Hematopoietic multipotent progenitor cell treated with erythropoietin and hydrocortisone succinate and interleukin-3 and kit ligand, for 6 days (in vitro differentiated cells): ENCODE results near the gene C6orf132.
A peak's percentile ranks its signal among the peaks of the same experiment; 100 is the strongest.

Experiments used
- DNase-seq: peaks from one replicate; pipeline ENCODE4 v3.0.0-alpha.2; 2015

C6orf132 gene

DNA sequence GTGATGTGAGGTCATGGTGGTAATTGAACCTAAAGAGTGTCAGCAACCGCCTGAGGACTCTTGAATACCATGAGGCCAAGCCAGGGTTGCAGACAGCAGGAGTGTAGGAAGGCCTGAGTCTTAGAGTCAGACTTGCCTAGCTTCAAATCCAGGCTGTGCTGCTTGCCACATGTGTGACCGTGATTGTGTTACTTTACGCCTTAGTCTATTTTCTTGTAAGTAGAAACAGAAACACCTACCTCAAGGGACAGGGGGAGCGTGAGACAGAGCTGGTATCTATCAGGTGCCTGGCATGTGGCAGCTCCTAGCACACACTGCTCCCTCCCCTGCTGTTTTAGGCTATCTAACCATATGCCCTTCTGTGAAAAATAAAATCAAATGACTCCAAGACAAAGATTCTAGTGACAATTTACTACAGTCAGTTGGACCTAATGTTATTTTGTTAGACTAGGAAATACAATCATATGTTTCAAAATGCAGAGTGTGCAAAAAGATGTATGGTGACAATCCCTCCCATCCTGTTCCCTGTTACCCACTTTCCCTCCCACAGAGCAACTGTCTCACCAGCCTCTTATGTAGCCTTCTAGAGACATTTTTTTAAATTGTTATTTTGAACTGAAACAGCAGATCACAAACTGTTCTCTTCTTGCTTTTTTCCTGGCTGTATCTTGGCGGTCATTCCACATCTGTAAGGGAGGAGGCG lies 70.4 kb downstream of the C6orf132 start:
- DNase-seq = no peak

- DNase-seq = no peak
Observed at GRCh38 chr6:42068872-42069522, 73.4 kb downstream of the C6orf132 start.

DNA sequence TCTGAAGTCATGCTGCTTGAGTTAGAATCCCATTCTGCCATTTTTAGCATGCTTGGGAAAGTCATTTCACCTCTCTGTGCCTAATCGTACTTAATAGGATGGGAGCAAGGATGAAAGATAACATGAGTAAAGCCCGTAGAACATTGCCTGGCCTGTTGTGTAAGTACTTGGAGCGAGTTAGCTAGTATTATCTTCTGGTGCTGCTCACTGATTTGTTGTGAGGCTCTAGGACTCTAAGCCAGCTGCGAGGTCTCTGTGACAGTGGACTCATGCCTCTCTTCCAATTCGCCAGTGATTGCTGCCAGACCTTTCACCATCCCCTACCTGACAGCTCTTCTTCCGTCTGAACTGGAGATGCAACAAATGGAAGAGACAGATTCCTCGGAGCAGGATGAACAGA lies 74.2 kb downstream of the C6orf132 start:
- no peak for DNase-seq

DNA sequence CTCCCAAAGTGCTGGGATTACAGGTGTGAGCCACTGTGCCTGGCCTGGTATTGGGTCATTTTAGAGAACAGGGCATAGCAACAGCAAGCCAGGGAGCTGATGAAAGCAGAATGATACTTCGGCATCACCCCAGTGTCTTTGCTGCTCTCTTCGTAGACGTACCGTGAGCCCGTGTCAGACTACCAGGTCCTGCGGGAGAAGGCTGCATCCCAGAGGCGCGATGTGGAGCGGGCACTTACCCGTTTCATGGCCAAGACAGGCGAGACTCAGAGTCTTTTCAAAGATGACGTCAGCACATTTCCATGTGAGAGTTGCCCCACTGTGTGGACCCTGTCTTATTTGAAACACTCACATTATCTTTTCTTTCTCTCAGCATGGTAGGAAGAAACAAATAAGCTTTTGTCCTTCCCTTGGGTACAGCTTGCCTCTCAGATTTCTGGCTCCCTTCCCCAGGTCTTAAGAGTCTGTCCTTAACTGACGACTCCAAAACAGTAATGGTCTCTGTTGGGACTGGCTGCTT lies 76.2 kb downstream of the C6orf132 start:
- DNase-seq = no peak

GRCh38 chr6:42059743-42060142 lies 82.7 kb downstream of the C6orf132 start:
- no peak for DNase-seq

- DNase-seq = no peak
Observed at GRCh38 chr6:42053601-42054000, 88.8 kb downstream of the C6orf132 start.

DNA sequence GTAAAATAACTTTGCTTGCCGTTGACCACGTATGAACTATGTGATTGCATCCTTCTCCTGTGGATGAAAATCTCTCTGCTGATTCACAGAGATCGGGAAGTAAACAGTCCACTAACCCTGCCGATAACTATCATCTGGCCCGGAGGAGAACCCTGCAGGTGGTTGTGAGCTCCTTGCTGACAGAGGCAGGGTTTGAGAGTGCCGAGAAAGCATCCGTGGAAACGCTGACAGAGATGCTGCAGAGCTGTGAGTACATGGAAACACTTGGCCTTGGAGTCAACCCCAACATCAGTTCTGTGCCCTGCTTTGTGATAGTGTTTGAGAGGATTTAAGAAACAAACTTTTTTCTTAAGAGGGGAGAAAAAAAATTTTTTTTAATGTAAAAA lies 91.2 kb downstream of the C6orf132 start:
- peak; percentile 9 for DNase-seq
